Measurements from ENCODE around the gene PATL1. TPM values are rescaled to one million over a fixed set of nuclear protein-coding genes. Genes with fewer than 3 reads are reported as not detected.

PATL1 gene
- total and polyA plus RNA-seq, 2 donors (not counting 1 experiment from before 2014, with no cell fraction given): 11.6 to 68.1 TPM

DNA sequence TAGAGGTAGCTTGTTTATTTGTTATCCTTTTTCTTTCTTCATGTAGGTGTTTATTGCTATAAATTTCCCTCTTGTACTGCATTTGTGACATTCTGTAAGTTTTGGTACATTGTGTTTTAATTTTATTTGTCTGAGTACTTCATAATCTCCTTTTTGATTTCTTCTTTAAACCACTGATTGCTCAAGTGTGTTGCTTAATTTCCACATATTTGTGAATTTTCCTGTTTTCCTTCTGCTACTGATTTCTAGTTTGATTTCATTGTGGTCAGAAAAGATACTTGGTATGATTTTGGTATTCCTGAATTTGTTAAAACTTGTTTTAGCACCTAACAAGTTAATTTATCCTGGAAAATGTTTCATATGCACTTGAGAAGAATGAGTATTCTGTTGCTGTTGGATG, 29.7 kb upstream of the PATL1 start:
- no peak overlapping the region for H3K4me2 ChIP-seq (ENCODE audit: extremely low read depth, insufficient read depth, low read length)

DNA sequence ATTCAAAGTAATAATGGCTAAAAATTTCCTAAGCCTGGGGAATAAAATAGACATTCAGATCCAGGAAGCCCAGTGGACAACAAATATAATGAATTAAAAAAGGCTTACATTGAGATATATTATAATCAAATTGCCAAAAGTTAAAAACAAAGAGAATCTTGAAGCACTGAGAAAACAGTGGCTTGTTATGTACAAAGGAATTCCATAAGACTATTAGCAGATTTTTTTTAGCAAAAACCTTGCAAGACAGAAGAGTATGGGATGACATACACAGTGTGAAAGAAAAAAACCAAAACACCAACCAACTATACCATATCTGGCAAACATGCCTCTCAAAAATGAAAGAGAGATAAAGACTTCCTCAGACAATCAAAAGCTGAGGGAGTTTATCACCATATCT, 24.1 kb upstream of the PATL1 start:
- no peak overlapping the region for H3K4me3 ChIP-seq (replicated peaks in 1 of 4; ENCODE audit: control extremely low read depth in 1 of 4, insufficient read depth in 1 of 4, low read depth in 3 of 4, low read length in 4 of 4)
- no peaks in the 10 kb centered on the region for H3K79me2 ChIP-seq (ENCODE audit: control insufficient read depth, insufficient read depth, low read length)
- H3K36me3 ChIP-seq (ENCODE audit: control insufficient read depth, insufficient read depth, low read length): no peaks in the 10 kb centered on the region
- no peak overlapping the region for H2AFZ ChIP-seq (ENCODE audit: low read length)
- no peak for TF ChIP-seq EZH2 (IDR thresholded peaks at IDR 0.05; ENCODE audit: low read length, missing control alignments)
- TF ChIP-seq, protein P1, sequence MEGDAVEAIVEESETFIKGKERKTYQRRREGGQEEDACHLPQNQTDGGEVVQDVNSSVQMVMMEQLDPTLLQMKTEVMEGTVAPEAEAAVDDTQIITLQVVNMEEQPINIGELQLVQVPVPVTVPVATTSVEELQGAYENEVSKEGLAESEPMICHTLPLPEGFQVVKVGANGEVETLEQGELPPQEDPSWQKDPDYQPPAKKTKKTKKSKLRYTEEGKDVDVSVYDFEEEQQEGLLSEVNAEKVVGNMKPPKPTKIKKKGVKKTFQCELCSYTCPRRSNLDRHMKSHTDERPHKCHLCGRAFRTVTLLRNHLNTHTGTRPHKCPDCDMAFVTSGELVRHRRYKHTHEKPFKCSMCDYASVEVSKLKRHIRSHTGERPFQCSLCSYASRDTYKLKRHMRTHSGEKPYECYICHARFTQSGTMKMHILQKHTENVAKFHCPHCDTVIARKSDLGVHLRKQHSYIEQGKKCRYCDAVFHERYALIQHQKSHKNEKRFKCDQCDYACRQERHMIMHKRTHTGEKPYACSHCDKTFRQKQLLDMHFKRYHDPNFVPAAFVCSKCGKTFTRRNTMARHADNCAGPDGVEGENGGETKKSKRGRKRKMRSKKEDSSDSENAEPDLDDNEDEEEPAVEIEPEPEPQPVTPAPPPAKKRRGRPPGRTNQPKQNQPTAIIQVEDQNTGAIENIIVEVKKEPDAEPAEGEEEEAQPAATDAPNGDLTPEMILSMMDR (conservative IDR thresholded peaks at IDR 0.05 in 1 of 2, IDR thresholded peaks at IDR 0.05 in 1 of 2; ENCODE audit: low read depth in 1 of 2, low read length in 2 of 2): no peak
- no peaks in the 10 kb centered on the region for H3K27me3 ChIP-seq (ENCODE audit: control insufficient read depth, insufficient read depth, low read length)
- H3K27ac ChIP-seq (ENCODE audit: insufficient read depth, low read length): no peak overlapping the region
- H4K20me1 ChIP-seq (ENCODE audit: control insufficient read depth, extremely low read depth, insufficient read depth, low read length): no peaks in the 10 kb centered on the region
- H3K4me2 ChIP-seq (ENCODE audit: extremely low read depth, insufficient read depth, low read length): no peak overlapping the region
- no peak overlapping the region for H3K9ac ChIP-seq (ENCODE audit: insufficient read depth, low read length)
- no peak for DNase-seq (ENCODE audit: low read depth in 2 of 2)
- no peaks in the 10 kb centered on the region for H3K9me3 ChIP-seq (ENCODE audit: control insufficient read depth, insufficient read depth, low read depth, low read length)
- no peaks in the 10 kb centered on the region for H3K4me1 ChIP-seq (ENCODE audit: control insufficient read depth, extremely low read depth, insufficient read depth, low read length)

More for the DNA sequence above, 29.7 kb upstream of the PATL1 start:
- Histone ChIP-seq H3K79me2 (ENCODE audit: control insufficient read depth, insufficient read depth, low read length) (no peaks in the 10 kb centered on the region), H3K9ac (ENCODE audit: insufficient read depth, low read length) (no peak overlapping the region), H3K27ac (ENCODE audit: insufficient read depth, low read length) (no peak overlapping the region), H3K36me3 (ENCODE audit: control insufficient read depth, insufficient read depth, low read length) (no peaks in the 10 kb centered on the region), H3K27me3 (ENCODE audit: control insufficient read depth, insufficient read depth, low read length) (no peaks in the 10 kb centered on the region), H2AFZ (ENCODE audit: low read length) (no peak overlapping the region), H3K9me3 (ENCODE audit: control insufficient read depth, insufficient read depth, low read depth, low read length) (no peaks in the 10 kb centered on the region), H3K4me1 (ENCODE audit: control insufficient read depth, extremely low read depth, insufficient read depth, low read length) (no peaks in the 10 kb centered on the region), H3K4me3 (replicated peaks in 1 of 4; ENCODE audit: control extremely low read depth in 1 of 4, insufficient read depth in 1 of 4, low read depth in 3 of 4, low read length in 4 of 4) (no peak overlapping the region), H4K20me1 (ENCODE audit: control insufficient read depth, extremely low read depth, insufficient read depth, low read length) (no peaks in the 10 kb centered on the region)
- DNase-seq (ENCODE audit: low read depth in 2 of 2): no peak
- TF ChIP-seq EZH2 (IDR thresholded peaks at IDR 0.05; ENCODE audit: low read length, missing control alignments): no peak
- TF ChIP-seq, protein P1 (conservative IDR thresholded peaks at IDR 0.05 in 1 of 2, IDR thresholded peaks at IDR 0.05 in 1 of 2; ENCODE audit: low read depth in 1 of 2, low read length in 2 of 2): no peak

DNA sequence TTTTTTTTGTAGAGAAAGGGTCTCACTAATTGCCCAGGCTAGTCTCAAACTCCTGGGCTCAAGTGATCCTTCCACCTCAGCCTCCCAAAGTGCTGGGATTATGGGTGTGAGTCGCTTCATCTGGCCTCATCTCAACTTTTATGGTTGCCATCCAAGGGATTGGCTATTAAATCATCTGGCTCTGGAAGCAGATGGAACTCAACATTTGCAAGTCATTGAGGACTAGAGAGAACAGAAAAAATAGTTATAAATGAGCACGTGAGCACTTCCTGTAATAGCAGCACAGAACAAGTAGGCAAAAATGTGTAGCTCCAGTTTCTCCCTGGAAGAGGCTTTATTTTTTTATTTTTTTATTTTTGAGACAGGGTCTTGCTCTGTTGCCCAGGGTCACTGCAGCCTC, 22.3 kb upstream of the PATL1 start:
- H3K9ac ChIP-seq (ENCODE audit: insufficient read depth, low read length): no peak overlapping the region
- no peaks in the 10 kb centered on the region for H3K36me3 ChIP-seq (ENCODE audit: control insufficient read depth, insufficient read depth, low read length)
- no peak overlapping the region for H2AFZ ChIP-seq (ENCODE audit: low read length)
- no peak overlapping the region for H3K4me2 ChIP-seq (ENCODE audit: extremely low read depth, insufficient read depth, low read length)
- H3K4me1 ChIP-seq (ENCODE audit: control insufficient read depth, extremely low read depth, insufficient read depth, low read length): no peaks in the 10 kb centered on the region
- TF ChIP-seq, protein P1 (conservative IDR thresholded peaks at IDR 0.05 in 1 of 2, IDR thresholded peaks at IDR 0.05 in 1 of 2; ENCODE audit: low read depth in 1 of 2, low read length in 2 of 2): no peak
- TF ChIP-seq EZH2 (IDR thresholded peaks at IDR 0.05; ENCODE audit: low read length, missing control alignments): no peak
- H3K4me3 ChIP-seq (replicated peaks in 1 of 4; ENCODE audit: control extremely low read depth in 1 of 4, insufficient read depth in 1 of 4, low read depth in 3 of 4, low read length in 4 of 4): no peak overlapping the region
- no peak for DNase-seq (ENCODE audit: low read depth in 2 of 2)
- no peaks in the 10 kb centered on the region for H3K27me3 ChIP-seq (ENCODE audit: control insufficient read depth, insufficient read depth, low read length)
- no peaks in the 10 kb centered on the region for H4K20me1 ChIP-seq (ENCODE audit: control insufficient read depth, extremely low read depth, insufficient read depth, low read length)
- H3K79me2 ChIP-seq (ENCODE audit: control insufficient read depth, insufficient read depth, low read length): no peaks in the 10 kb centered on the region
- no peaks in the 10 kb centered on the region for H3K9me3 ChIP-seq (ENCODE audit: control insufficient read depth, insufficient read depth, low read depth, low read length)
- no peak overlapping the region for H3K27ac ChIP-seq (ENCODE audit: insufficient read depth, low read length)

All from fibroblast of lung (primary cell).